ENCODE results near the gene USF2.

The USF2 gene

GRCh38 chr19:35317464-35318043 lies 48.8 kb downstream of the USF2 start:
- no peak for DNase-seq (ENCODE audit: low read depth, low spot score)
- TF ChIP-seq POLR2AphosphoS5 (IDR thresholded peaks at IDR 0.05; ENCODE audit: borderline replicate concordance, low read depth, low read length) (no peak), FOXP2 (optimal IDR thresholded peaks at IDR 0.05; ENCODE audit: control extremely low read depth, extremely low read length, insufficient read depth) (no peak), EZH2 (IDR thresholded peaks at IDR 0.05) (no peak)
- H3K27ac ChIP-seq, result no peak overlapping the region
- H3K36me3 ChIP-seq (ENCODE audit: insufficient read depth, low read length), result no peaks in the 10 kb centered on the region
- no peak overlapping the region for H3K4me3 ChIP-seq
- no peaks in the 10 kb centered on the region for H3K9me3 ChIP-seq (ENCODE audit: low read depth, low read length)
- H3K9ac ChIP-seq (ENCODE audit: insufficient read length), result no peak overlapping the region

- no peaks in the 10 kb centered on the region for H3K36me3 ChIP-seq (ENCODE audit: insufficient read depth, low read length)
These were observed 50.1 kb downstream of the USF2 start for GRCh38 chr19:35318679-35319448.

GRCh38 chr19:35320065-35320713 lies 51.4 kb downstream of the USF2 start:
- no peaks in the 10 kb centered on the region for H3K36me3 ChIP-seq (ENCODE audit: insufficient read depth, low read length)
- H3K27ac ChIP-seq, result no peak overlapping the region
- H3K9ac ChIP-seq (ENCODE audit: insufficient read length), result no peak overlapping the region
- H3K4me3 ChIP-seq, result no peak overlapping the region
- no peak for TF ChIP-seq POLR2AphosphoS5 (IDR thresholded peaks at IDR 0.05; ENCODE audit: borderline replicate concordance, low read depth, low read length)
- no peak for TF ChIP-seq EZH2 (IDR thresholded peaks at IDR 0.05)
- no peak for TF ChIP-seq FOXP2 (optimal IDR thresholded peaks at IDR 0.05; ENCODE audit: control extremely low read depth, extremely low read length, insufficient read depth)
- DNase-seq (ENCODE audit: low read depth, low spot score), result no peak
- no peaks in the 10 kb centered on the region for H3K9me3 ChIP-seq (ENCODE audit: low read depth, low read length)

More at GRCh38 chr19:35318679-35319448, 50.1 kb downstream of the USF2 start:
- DNase-seq (ENCODE audit: low read depth, low spot score), result no peak
- Histone ChIP-seq H3K4me3 (no peak overlapping the region), H3K9ac (ENCODE audit: insufficient read length) (no peak overlapping the region), H3K27ac (no peak overlapping the region), H3K9me3 (ENCODE audit: low read depth, low read length) (no peaks in the 10 kb centered on the region)
- TF ChIP-seq FOXP2 (optimal IDR thresholded peaks at IDR 0.05; ENCODE audit: control extremely low read depth, extremely low read length, insufficient read depth), result no peak
- TF ChIP-seq EZH2 (IDR thresholded peaks at IDR 0.05), result no peak
- no peak for TF ChIP-seq POLR2AphosphoS5 (IDR thresholded peaks at IDR 0.05; ENCODE audit: borderline replicate concordance, low read depth, low read length)

- no peak for TF ChIP-seq EZH2 (IDR thresholded peaks at IDR 0.05)
- H3K9ac ChIP-seq (ENCODE audit: insufficient read length), result no peak overlapping the region
- H3K4me3 ChIP-seq, result no peak overlapping the region
- no peaks in the 10 kb centered on the region for H3K36me3 ChIP-seq (ENCODE audit: insufficient read depth, low read length)
- H3K9me3 ChIP-seq (ENCODE audit: low read depth, low read length), result no peaks in the 10 kb centered on the region
- H3K27ac ChIP-seq, result no peak overlapping the region
- DNase-seq (ENCODE audit: low read depth, low spot score), result no peak
These were observed 52.5 kb downstream of the USF2 start for GRCh38 chr19:35321291-35321690.

GRCh38 chr19:35322014-35322413 lies 53.3 kb downstream of the USF2 start:
- H3K27ac ChIP-seq, result no peak overlapping the region
- no peak overlapping the region for H3K4me3 ChIP-seq
- H3K9me3 ChIP-seq (ENCODE audit: low read depth, low read length), result no peaks in the 10 kb centered on the region
- no peak for DNase-seq (ENCODE audit: low read depth, low spot score)
- no peaks in the 10 kb centered on the region for H3K36me3 ChIP-seq (ENCODE audit: insufficient read depth, low read length)
- no peak for TF ChIP-seq EZH2 (IDR thresholded peaks at IDR 0.05)
- no peak for TF ChIP-seq POLR2AphosphoS5 (IDR thresholded peaks at IDR 0.05; ENCODE audit: borderline replicate concordance, low read depth, low read length)
- TF ChIP-seq FOXP2 (optimal IDR thresholded peaks at IDR 0.05; ENCODE audit: control extremely low read depth, extremely low read length, insufficient read depth), result no peak
- no peak overlapping the region for H3K9ac ChIP-seq (ENCODE audit: insufficient read length)

- TF ChIP-seq FOXP2 (optimal IDR thresholded peaks at IDR 0.05; ENCODE audit: control extremely low read depth, extremely low read length, insufficient read depth) (no peak), POLR2AphosphoS5 (IDR thresholded peaks at IDR 0.05; ENCODE audit: borderline replicate concordance, low read depth, low read length) (no peak), EZH2 (IDR thresholded peaks at IDR 0.05) (no peak)
- Histone ChIP-seq H3K9ac (ENCODE audit: insufficient read length) (no peak overlapping the region), H3K27ac (no peak overlapping the region), H3K36me3 (ENCODE audit: insufficient read depth, low read length) (no peaks in the 10 kb centered on the region), H3K9me3 (ENCODE audit: low read depth, low read length) (no peaks in the 10 kb centered on the region), H3K4me3 (no peak overlapping the region)
- no peak for DNase-seq (ENCODE audit: low read depth, low spot score)
These were observed 58.9 kb downstream of the USF2 start for GRCh38 chr19:35327642-35328041.

- Histone ChIP-seq H3K4me3 (no peak within 1 kb of the TSS), H3K9ac (ENCODE audit: insufficient read length) (no peak within 1 kb of the TSS), H3K9me3 (ENCODE audit: low read depth, low read length) (no peaks in the 10 kb centered on the region), H3K36me3 (ENCODE audit: insufficient read depth, low read length) (no peaks in the 10 kb centered on the region), H3K27ac (no peak within 1 kb of the TSS)
- TF ChIP-seq EZH2 (IDR thresholded peaks at IDR 0.05), result no peak
- no peak for TF ChIP-seq POLR2AphosphoS5 (IDR thresholded peaks at IDR 0.05; ENCODE audit: borderline replicate concordance, low read depth, low read length)
- no peak for TF ChIP-seq FOXP2 (optimal IDR thresholded peaks at IDR 0.05; ENCODE audit: control extremely low read depth, extremely low read length, insufficient read depth)
- DNase-seq (ENCODE audit: low read depth, low spot score), result no peak
These were observed 60.1 kb downstream of the USF2 start, which contains the start of gene CD22 for GRCh38 chr19:35328851-35329285. Gene CD22 (plus strand): TSS chr19:35329187. CDS start chr19:35332041, 2,854 bp downstream.

GRCh38 chr19:35329323-35329722 lies 60.6 kb downstream of the USF2 start:
- Histone ChIP-seq H3K27ac (no peak overlapping the region), H3K9ac (ENCODE audit: insufficient read length) (no peak overlapping the region), H3K4me3 (no peak overlapping the region), H3K9me3 (ENCODE audit: low read depth, low read length) (no peaks in the 10 kb centered on the region), H3K36me3 (ENCODE audit: insufficient read depth, low read length) (no peaks in the 10 kb centered on the region)
- no peak for DNase-seq (ENCODE audit: low read depth, low spot score)
- TF ChIP-seq FOXP2 (optimal IDR thresholded peaks at IDR 0.05; ENCODE audit: control extremely low read depth, extremely low read length, insufficient read depth) (no peak), EZH2 (IDR thresholded peaks at IDR 0.05) (no peak), POLR2AphosphoS5 (IDR thresholded peaks at IDR 0.05; ENCODE audit: borderline replicate concordance, low read depth, low read length) (no peak)

Measured in SK-N-MC (cell line).